ENCODE results near the gene ABCB11.

Gene ABCB11

GRCh38 chr2:168961450-168962229, 69.5 kb downstream of the ABCB11 start:
- Histone ChIP-seq H3K27ac (no peak overlapping the region), H3K9ac (no peak overlapping the region), H2AFZ (no peak overlapping the region), H3K4me2 (ENCODE audit: low read length) (no peak overlapping the region), H3K79me2 (no peaks in the 10 kb centered on the region), H3K9me3 (ENCODE audit: control insufficient read depth, low read length) (no peaks in the 10 kb centered on the region), H3K36me3 (ENCODE audit: control insufficient read depth, insufficient read depth, low read length) (no peaks in the 10 kb centered on the region), H3K4me1 (no peaks in the 10 kb centered on the region), H3K27me3 (ENCODE audit: control insufficient read depth, insufficient read depth, low read length) (no peaks in the 10 kb centered on the region), H3K4me3 (ENCODE audit: low read depth, low read length) (no peak overlapping the region)
- peak; percentile 81 for TF ChIP-seq CTCF (IDR thresholded peaks at IDR 0.05)

- no peak for TF ChIP-seq CTCF (IDR thresholded peaks at IDR 0.05)
- H3K4me2 ChIP-seq (ENCODE audit: low read length) = no peak overlapping the region
- H2AFZ ChIP-seq = no peak overlapping the region
- H3K79me2 ChIP-seq = no peaks in the 10 kb centered on the region
- no peaks in the 10 kb centered on the region for H3K9me3 ChIP-seq (ENCODE audit: control insufficient read depth, low read length)
- H3K27ac ChIP-seq = no peak overlapping the region
- H3K36me3 ChIP-seq (ENCODE audit: control insufficient read depth, insufficient read depth, low read length) = no peaks in the 10 kb centered on the region
- no peaks in the 10 kb centered on the region for H3K4me1 ChIP-seq
- no peak overlapping the region for H3K9ac ChIP-seq
- H3K27me3 ChIP-seq (ENCODE audit: control insufficient read depth, insufficient read depth, low read length) = no peaks in the 10 kb centered on the region
- H3K4me3 ChIP-seq (ENCODE audit: low read depth, low read length) = no peak overlapping the region
These were observed 74.7 kb downstream of the ABCB11 start for GRCh38 chr2:168956392-168956791.

GRCh38 chr2:168955321-168955720, 75.8 kb downstream of the ABCB11 start:
- Histone ChIP-seq H3K9ac (no peak overlapping the region), H3K27ac (no peak overlapping the region)
- no peak for TF ChIP-seq CTCF (IDR thresholded peaks at IDR 0.05)

GRCh38 chr2:168954256-168954655, 76.9 kb downstream of the ABCB11 start:
- H3K27ac ChIP-seq = no peak overlapping the region
- no peaks in the 10 kb centered on the region for H3K4me1 ChIP-seq
- no peaks in the 10 kb centered on the region for H3K27me3 ChIP-seq (ENCODE audit: control insufficient read depth, insufficient read depth, low read length)
- TF ChIP-seq CTCF (IDR thresholded peaks at IDR 0.05) = no peak
- H3K9ac ChIP-seq = no peak overlapping the region
- no peaks in the 10 kb centered on the region for H3K9me3 ChIP-seq (ENCODE audit: control insufficient read depth, low read length)
- H3K36me3 ChIP-seq (ENCODE audit: control insufficient read depth, insufficient read depth, low read length) = no peaks in the 10 kb centered on the region
- H3K4me2 ChIP-seq (ENCODE audit: low read length) = no peak overlapping the region
- no peaks in the 10 kb centered on the region for H3K79me2 ChIP-seq
- H2AFZ ChIP-seq = no peak overlapping the region
- no peak overlapping the region for H3K4me3 ChIP-seq (ENCODE audit: low read depth, low read length)

More at GRCh38 chr2:168955321-168955720, 75.8 kb downstream of the ABCB11 start:
- Histone ChIP-seq H3K4me3 (ENCODE audit: low read depth, low read length) (no peak overlapping the region), H3K36me3 (ENCODE audit: control insufficient read depth, insufficient read depth, low read length) (no peaks in the 10 kb centered on the region), H3K27me3 (ENCODE audit: control insufficient read depth, insufficient read depth, low read length) (no peaks in the 10 kb centered on the region), H3K79me2 (no peaks in the 10 kb centered on the region), H2AFZ (no peak overlapping the region), H3K9me3 (ENCODE audit: control insufficient read depth, low read length) (no peaks in the 10 kb centered on the region), H3K4me2 (ENCODE audit: low read length) (no peak overlapping the region), H3K4me1 (no peaks in the 10 kb centered on the region)

GRCh38 chr2:168952424-168952823, 78.7 kb downstream of the ABCB11 start:
- no peak overlapping the region for H3K4me2 ChIP-seq (ENCODE audit: low read length)
- no peak overlapping the region for H3K27ac ChIP-seq
- H3K4me3 ChIP-seq (ENCODE audit: low read depth, low read length) = no peak overlapping the region
- H2AFZ ChIP-seq = no peak overlapping the region
- no peaks in the 10 kb centered on the region for H3K79me2 ChIP-seq
- no peak overlapping the region for H3K9ac ChIP-seq
- no peaks in the 10 kb centered on the region for H3K36me3 ChIP-seq (ENCODE audit: control insufficient read depth, insufficient read depth, low read length)
- no peaks in the 10 kb centered on the region for H3K4me1 ChIP-seq
- H3K27me3 ChIP-seq (ENCODE audit: control insufficient read depth, insufficient read depth, low read length) = no peaks in the 10 kb centered on the region
- TF ChIP-seq CTCF (IDR thresholded peaks at IDR 0.05) = no peak
- H3K9me3 ChIP-seq (ENCODE audit: control insufficient read depth, low read length) = no peaks in the 10 kb centered on the region

Measured in parathyroid adenoma (tissue), 2 donors.